ENCODE results near the gene DGKD. TPM values are rescaled to one million over a fixed set of nuclear protein-coding genes. Genes with fewer than 3 reads are reported as not detected.
"Not testable (repeated sequence)": the region's sequence is repeated elsewhere in the genome, so short reads cannot be mapped to it uniquely, and the experiment has no call there.

DGKD gene
- total RNA-seq, 1 experiment from 2014 or later = 52.0 TPM

DNA sequence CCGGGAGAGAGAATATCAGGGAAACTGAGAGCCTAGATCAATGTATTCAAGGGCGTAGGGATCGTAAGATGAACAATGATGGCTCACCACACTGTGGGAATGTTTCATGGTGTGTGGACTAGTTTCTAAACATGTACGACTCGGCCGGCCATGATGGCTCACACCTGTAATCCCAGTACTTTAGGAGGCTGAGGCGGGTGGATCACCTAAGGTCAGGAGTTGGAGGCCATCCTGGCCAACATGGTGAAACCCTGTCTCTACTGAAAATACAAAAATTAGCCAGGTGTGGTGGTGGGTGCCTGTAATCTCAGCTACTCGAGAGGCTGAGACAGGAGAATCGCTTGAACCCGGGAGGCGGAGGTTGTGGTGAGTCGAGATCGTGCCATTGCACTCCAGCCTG lies 18.2 kb upstream of the DGKD start:
- DNase-seq (ENCODE audit: low read depth, low spot score); ATAC-seq; POLR2A ChIA-PET; BruUV-seq (replicated peaks); H3K36me3 ChIP-seq (ENCODE audit: control insufficient read depth in 1 of 2, insufficient read depth in 2 of 2, low read length in 2 of 2); RAD21 ChIA-PET (ENCODE audit: low non-redundant PET in 1 of 2, low total read pairs in 2 of 2, uncharacterized antibody in 2 of 2, unreplicated experiment in 2 of 2); H2AFZ ChIP-seq (ENCODE audit: low read depth, low read length, poor library complexity, severe bottlenecking); H3K79me2 ChIP-seq (ENCODE audit: insufficient read depth, low read length); H3K4me3 ChIP-seq (replicated peaks in 1 of 2; ENCODE audit: low read depth in 1 of 2, low read length in 2 of 2); CTCF ChIA-PET; H3K9me3 ChIP-seq (ENCODE audit: control insufficient read depth in 1 of 2, insufficient read depth in 1 of 2, low read depth in 1 of 2, low read length in 2 of 2); H3K27me3 ChIP-seq (ENCODE audit: insufficient read depth, low read length); intact Hi-C loops (cut with micrococcal nuclease); H4K20me1 ChIP-seq (ENCODE audit: insufficient read depth); H3K9ac ChIP-seq (ENCODE audit: low read length); H3K9me2 ChIP-seq (ENCODE audit: insufficient read depth); H3K4me2 ChIP-seq (ENCODE audit: low read length); H3K27ac ChIP-seq (ENCODE audit: low read depth, low read length); H3K4me1 ChIP-seq (ENCODE audit: control insufficient read depth in 1 of 2, insufficient read depth in 2 of 2, low read length in 2 of 2): not testable (repeated sequence)

DNA sequence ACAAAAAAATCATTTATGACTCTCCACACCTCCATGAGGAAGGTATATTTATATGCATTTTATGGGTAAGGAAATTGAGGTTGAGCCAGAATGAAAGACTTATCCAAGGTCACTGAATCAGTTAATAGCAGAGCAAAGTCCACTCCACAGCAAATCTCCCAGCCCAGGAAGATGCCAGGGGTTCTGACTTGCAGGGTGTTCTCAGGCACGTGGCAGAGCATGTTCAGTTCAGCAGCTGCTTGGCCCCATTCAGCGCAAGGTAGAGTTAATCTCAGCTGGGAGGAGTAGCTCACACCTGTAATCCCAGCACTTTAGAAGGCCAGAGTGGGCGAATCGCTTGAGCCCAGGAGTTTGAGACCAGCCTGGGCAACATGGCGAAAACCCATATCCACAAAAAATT lies 17.8 kb upstream of the DGKD start:
- Histone ChIP-seq H3K9me2 (ENCODE audit: insufficient read depth) (no peaks in the 10 kb centered on the region), H2AFZ (ENCODE audit: low read depth, low read length, poor library complexity, severe bottlenecking) (no peak overlapping the region), H3K4me3 (replicated peaks in 1 of 2; ENCODE audit: low read depth in 1 of 2, low read length in 2 of 2) (no peak overlapping the region), H3K4me2 (ENCODE audit: low read length) (no peak overlapping the region), H3K27me3 (ENCODE audit: insufficient read depth, low read length) (no peaks in the 10 kb centered on the region), H3K9ac (ENCODE audit: low read length) (no peak overlapping the region), H3K4me1 (ENCODE audit: control insufficient read depth in 1 of 2, insufficient read depth in 2 of 2, low read length in 2 of 2) (no peaks in the 10 kb centered on the region), H4K20me1 (ENCODE audit: insufficient read depth) (no peaks in the 10 kb centered on the region), H3K36me3 (ENCODE audit: control insufficient read depth in 1 of 2, insufficient read depth in 2 of 2, low read length in 2 of 2) (no peaks in the 10 kb centered on the region), H3K9me3 (ENCODE audit: control insufficient read depth in 1 of 2, insufficient read depth in 1 of 2, low read depth in 1 of 2, low read length in 2 of 2) (no peaks in the 10 kb centered on the region), H3K27ac (ENCODE audit: low read depth, low read length) (no peak overlapping the region), H3K79me2 (ENCODE audit: insufficient read depth, low read length) (no peaks in the 10 kb centered on the region)
- ChIA-PET RAD21 (ENCODE audit: low non-redundant PET in 1 of 2, low total read pairs in 2 of 2, uncharacterized antibody in 2 of 2, unreplicated experiment in 2 of 2) (no interaction called here), POLR2A (no interaction called here), CTCF (no interaction called here)
- no TSS peak for BruUV-seq (replicated peaks)
- no peak for TF ChIP-seq EZH2 (IDR thresholded peaks at IDR 0.05)
- TF ChIP-seq, protein P1, sequence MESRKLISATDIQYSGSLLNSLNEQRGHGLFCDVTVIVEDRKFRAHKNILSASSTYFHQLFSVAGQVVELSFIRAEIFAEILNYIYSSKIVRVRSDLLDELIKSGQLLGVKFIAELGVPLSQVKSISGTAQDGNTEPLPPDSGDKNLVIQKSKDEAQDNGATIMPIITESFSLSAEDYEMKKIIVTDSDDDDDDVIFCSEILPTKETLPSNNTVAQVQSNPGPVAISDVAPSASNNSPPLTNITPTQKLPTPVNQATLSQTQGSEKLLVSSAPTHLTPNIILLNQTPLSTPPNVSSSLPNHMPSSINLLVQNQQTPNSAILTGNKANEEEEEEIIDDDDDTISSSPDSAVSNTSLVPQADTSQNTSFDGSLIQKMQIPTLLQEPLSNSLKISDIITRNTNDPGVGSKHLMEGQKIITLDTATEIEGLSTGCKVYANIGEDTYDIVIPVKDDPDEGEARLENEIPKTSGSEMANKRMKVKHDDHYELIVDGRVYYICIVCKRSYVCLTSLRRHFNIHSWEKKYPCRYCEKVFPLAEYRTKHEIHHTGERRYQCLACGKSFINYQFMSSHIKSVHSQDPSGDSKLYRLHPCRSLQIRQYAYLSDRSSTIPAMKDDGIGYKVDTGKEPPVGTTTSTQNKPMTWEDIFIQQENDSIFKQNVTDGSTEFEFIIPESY (IDR thresholded peaks at IDR 0.05; ENCODE audit: extremely low read depth, insufficient replicate concordance, low read length) = no peak
- TF ChIP-seq POLR2A (IDR thresholded peaks at IDR 0.05; ENCODE audit: borderline replicate concordance, extremely low read depth, insufficient read depth, insufficient read length) = no peak
- TF ChIP-seq SP1 (IDR thresholded peaks at IDR 0.05; ENCODE audit: low read depth) = no peak
- TF ChIP-seq YY1 (IDR thresholded peaks at IDR 0.05; ENCODE audit: extremely low read depth, insufficient replicate concordance, low read depth, low read length) = no peak
- ATAC-seq (no peak), DNase-seq (ENCODE audit: low read depth, low spot score) (no peak)
- intact Hi-C loops (cut with micrococcal nuclease) = no loop called here
